Stimulated activated naive CD4-positive, alpha-beta T cell (primary cell): ENCODE data around the gene HIF3A.
"Not testable (repeated sequence)": the region's sequence is repeated elsewhere in the genome, so short reads cannot be mapped to it uniquely, and the experiment has no call there.

Experiments
- DNase-seq, 6 experiments: peaks; one replicate each; lab custom pipeline; 2025; lab: John Stamatoyannopoulos, UW

The HIF3A gene

GRCh38 chr19:46294494-46294893, 2.3 kb upstream of the HIF3A start:
- DNase-seq, result no peak

GRCh38 chr19:46295401-46296201, 1.2 kb upstream of the HIF3A start:
- no peak for DNase-seq

GRCh38 chr19:46296202-46296480, 701 bp upstream of the HIF3A start:
- no peak for DNase-seq

- DNase-seq, result no peak
These were observed 1.0 kb downstream of the HIF3A start for GRCh38 chr19:46297700-46298478.

GRCh38 chr19:46298479-46299003, 1.7 kb downstream of the HIF3A start:
- no peak for DNase-seq

- DNase-seq, result no peak
These were observed 2.2 kb downstream of the HIF3A start for GRCh38 chr19:46299004-46299509.

- no peak for DNase-seq
These were observed 2.9 kb downstream of the HIF3A start for GRCh38 chr19:46299695-46300094.

- no peak for DNase-seq
These were observed 6.5 kb downstream of the HIF3A start for GRCh38 chr19:46303322-46303690.

- no peak for DNase-seq
These were observed 7.0 kb downstream of the HIF3A start for GRCh38 chr19:46303691-46304397.

GRCh38 chr19:46306501-46306900, 9.7 kb downstream of the HIF3A start:
- DNase-seq, result no peak

- DNase-seq, result no peak
These were observed 11.7 kb downstream of the HIF3A start for GRCh38 chr19:46308510-46308909.

- DNase-seq, result no peak
These were observed 12.2 kb downstream of the HIF3A start for GRCh38 chr19:46309056-46309455.

- no peak for DNase-seq
These were observed 14.6 kb downstream of the HIF3A start for GRCh38 chr19:46311444-46311843.

GRCh38 chr19:46313540-46314469, 17.0 kb downstream of the HIF3A start:
- DNase-seq, result not testable (repeated sequence)

GRCh38 chr19:46317339-46317738, 20.5 kb downstream of the HIF3A start:
- no peak for DNase-seq

GRCh38 chr19:46319613-46320012, 22.8 kb downstream of the HIF3A start:
- DNase-seq, result no peak

GRCh38 chr19:46320559-46320958, 23.7 kb downstream of the HIF3A start:
- DNase-seq, result no peak

- no peak for DNase-seq
These were observed 24.8 kb downstream of the HIF3A start for GRCh38 chr19:46321653-46322052.

- DNase-seq, result not testable (repeated sequence)
These were observed 26.4 kb downstream of the HIF3A start for GRCh38 chr19:46323227-46323626.

GRCh38 chr19:46324277-46324676, 27.4 kb downstream of the HIF3A start:
- DNase-seq, result no peak

GRCh38 chr19:46326608-46327007, 29.8 kb downstream of the HIF3A start:
- DNase-seq, result no peak
